Measurements from ENCODE around the gene FRMD3. TPM values are rescaled to one million over a fixed set of nuclear protein-coding genes. Genes with fewer than 3 reads are reported as not detected.

FRMD3 gene
- total RNA-seq, 1 experiment from 2014 or later = 0.55 TPM

- Histone ChIP-seq H2AFZ (ENCODE audit: low read length) (no peak overlapping the region), H3K4ac (ENCODE audit: low read depth, low read length) (no peak overlapping the region), H4K8ac (replicated peaks; ENCODE audit: insufficient read length, low read depth, low read length) (no peak overlapping the region), H3T11ph (ENCODE audit: low read length) (no peak overlapping the region), H3K79me1 (ENCODE audit: insufficient read depth, low read depth, low read length, poor library complexity, severe bottlenecking) (no peaks in the 10 kb centered on the region), H4K5ac (ENCODE audit: insufficient read length, low read depth, low read length) (no peak overlapping the region), H3K9ac (ENCODE audit: extremely low read depth, insufficient read length, low read length) (no peak overlapping the region), H3K23ac (ENCODE audit: insufficient read length, low read depth, low read length) (no peak overlapping the region), H3K18ac (ENCODE audit: insufficient read length, low read depth, low read length) (no peak overlapping the region), H4K20me1 (ENCODE audit: control insufficient read depth, insufficient read depth, insufficient read length) (no peaks in the 10 kb centered on the region), H2BK20ac (ENCODE audit: low read depth, low read length, poor library complexity, severe bottlenecking) (no peak overlapping the region), H2BK120ac (ENCODE audit: low read depth, low read length, poor library complexity, severe bottlenecking) (no peak overlapping the region), H2AK5ac (ENCODE audit: insufficient read length, low read length) (no peak overlapping the region), H2BK12ac (ENCODE audit: insufficient read length, low read depth, low read length) (no peak overlapping the region), H3K4me1 (ENCODE audit: insufficient read depth, low read length) (no peaks in the 10 kb centered on the region), H3K4me2 (ENCODE audit: insufficient read depth, insufficient read length, low read length) (no peak overlapping the region), H3K14ac (ENCODE audit: insufficient read depth, low read length) (no peak overlapping the region; the same call in 1 of the 2 replicates), H3K56ac (ENCODE audit: insufficient read length, low read depth, low read length) (no peak overlapping the region), H2BK15ac (ENCODE audit: low read depth, low read length) (no peak overlapping the region), H4K91ac (ENCODE audit: insufficient read length, low read depth, low read length) (no peak overlapping the region), H3K27ac (ENCODE audit: insufficient read length, low read depth, low read length) (no peak overlapping the region), H3K9me3 (ENCODE audit: control insufficient read depth, low read depth, low read length) (no peaks in the 10 kb centered on the region), H2BK5ac (ENCODE audit: insufficient read length, low read length) (no peak overlapping the region), H3K79me2 (ENCODE audit: insufficient read depth, low read length) (no peaks in the 10 kb centered on the region), H3K23me2 (ENCODE audit: insufficient read length, low read depth, low read length, poor library complexity, severe bottlenecking) (no peaks in the 10 kb centered on the region), H3K27me3 (ENCODE audit: insufficient read depth, low read length) (no peaks in the 10 kb centered on the region)
- Mint-ChIP-seq H3K4me1 (peaks cover 8 to 10% of the 10 kb centered on the region in 2 experiments; a peak in 3 of 4 replicates), H3K4me3 (no peak overlapping the region), H3K36me3 (ENCODE audit: insufficient read depth in 1 of 3, low read depth in 3 of 3) (no peaks in the 10 kb centered on the region), H3K9me3 (no peaks in the 10 kb centered on the region), H3K27ac (peak overlapping the region in 1 of 3 experiments; percentile 52; a peak in 1 of 7 replicates), H3K27me3 (ENCODE audit: low read depth) (no peaks in the 10 kb centered on the region)
- TF ChIP-seq, protein P1, sequence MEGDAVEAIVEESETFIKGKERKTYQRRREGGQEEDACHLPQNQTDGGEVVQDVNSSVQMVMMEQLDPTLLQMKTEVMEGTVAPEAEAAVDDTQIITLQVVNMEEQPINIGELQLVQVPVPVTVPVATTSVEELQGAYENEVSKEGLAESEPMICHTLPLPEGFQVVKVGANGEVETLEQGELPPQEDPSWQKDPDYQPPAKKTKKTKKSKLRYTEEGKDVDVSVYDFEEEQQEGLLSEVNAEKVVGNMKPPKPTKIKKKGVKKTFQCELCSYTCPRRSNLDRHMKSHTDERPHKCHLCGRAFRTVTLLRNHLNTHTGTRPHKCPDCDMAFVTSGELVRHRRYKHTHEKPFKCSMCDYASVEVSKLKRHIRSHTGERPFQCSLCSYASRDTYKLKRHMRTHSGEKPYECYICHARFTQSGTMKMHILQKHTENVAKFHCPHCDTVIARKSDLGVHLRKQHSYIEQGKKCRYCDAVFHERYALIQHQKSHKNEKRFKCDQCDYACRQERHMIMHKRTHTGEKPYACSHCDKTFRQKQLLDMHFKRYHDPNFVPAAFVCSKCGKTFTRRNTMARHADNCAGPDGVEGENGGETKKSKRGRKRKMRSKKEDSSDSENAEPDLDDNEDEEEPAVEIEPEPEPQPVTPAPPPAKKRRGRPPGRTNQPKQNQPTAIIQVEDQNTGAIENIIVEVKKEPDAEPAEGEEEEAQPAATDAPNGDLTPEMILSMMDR (conservative IDR thresholded peaks at IDR 0.05) = no peak
- WGBS (ENCODE audit: extremely low coverage, insufficient read length, low lambda C conversion rate) = no CpG with 5 or more reads among the region's 9 CpGs
- DNase-seq = no peak
Observed at GRCh38 chr9:83349031-83349430, 189.2 kb downstream of the FRMD3 start.

Data from H9 (cell line).